GM19452 (cell line): Measurements from ENCODE around the gene MTARC2.
"Not testable (repeated sequence)": the region's sequence is repeated elsewhere in the genome, so short reads cannot be mapped to it uniquely, and the experiment has no call there.

ENCODE experiments used
- ATAC-seq: cut with Tn5 transposase; IDR thresholded peaks from one replicate; pipeline ENCODE4 v1.9.1; 2021; ENCODE audit not compliant: unreplicated experiment

Gene MTARC2

GRCh38 chr1:220748089-220748934 lies at the start of gene MTARC2:
Gene MTARC2 (plus strand): TSS chr1:220748322. CDS start chr1:220748532, 210 bp downstream.
- peak; percentile 74 for ATAC-seq

GRCh38 chr1:220698607-220699016 lies 49.5 kb upstream of the MTARC2 start:
- ATAC-seq: no peak

- ATAC-seq: no peak
These were observed 49.1 kb upstream of the MTARC2 start for GRCh38 chr1:220699044-220699443.

- ATAC-seq: no peak
These were observed 47.5 kb upstream of the MTARC2 start for GRCh38 chr1:220700556-220701179.

GRCh38 chr1:220701974-220702373 lies 46.1 kb upstream of the MTARC2 start:
- ATAC-seq: no peak

GRCh38 chr1:220702733-220703270 lies 45.3 kb upstream of the MTARC2 start:
- ATAC-seq: no peak

GRCh38 chr1:220703305-220703704 lies 44.8 kb upstream of the MTARC2 start:
- no peak for ATAC-seq

- ATAC-seq: no peak
These were observed 42.3 kb upstream of the MTARC2 start for GRCh38 chr1:220705782-220706181.

GRCh38 chr1:220706480-220706879 lies 41.6 kb upstream of the MTARC2 start:
- ATAC-seq: no peak

GRCh38 chr1:220707160-220707559 lies 41.0 kb upstream of the MTARC2 start:
- ATAC-seq: no peak

GRCh38 chr1:220708244-220708643 lies 39.9 kb upstream of the MTARC2 start:
- no peak for ATAC-seq

GRCh38 chr1:220708936-220709801 lies 39.0 kb upstream of the MTARC2 start:
- no peak for ATAC-seq

GRCh38 chr1:220710333-220710732 lies 37.8 kb upstream of the MTARC2 start:
- no peak for ATAC-seq

GRCh38 chr1:220711056-220711809 lies 36.9 kb upstream of the MTARC2 start:
- no peak for ATAC-seq

- ATAC-seq: not testable (repeated sequence)
These were observed 32.1 kb upstream of the MTARC2 start for GRCh38 chr1:220715986-220716385.

GRCh38 chr1:220717800-220718640 lies 30.1 kb upstream of the MTARC2 start:
- ATAC-seq: no peak

- not testable (repeated sequence) for ATAC-seq
These were observed 26.9 kb upstream of the MTARC2 start for GRCh38 chr1:220721266-220721665.

- no peak for ATAC-seq
These were observed 21.5 kb upstream of the MTARC2 start for GRCh38 chr1:220726634-220727033.

GRCh38 chr1:220727519-220727918 lies 20.6 kb upstream of the MTARC2 start:
- no peak for ATAC-seq
